Measurements from ENCODE around the gene SLC12A7. TPM values are rescaled to one million over a fixed set of nuclear protein-coding genes. Genes with fewer than 3 reads are reported as not detected.

The SLC12A7 gene
- total and polyA plus RNA-seq, 11 donors: 66.3 to 159 (median 128) TPM

GRCh38 chr5:1081519-1081918 is 30.3 kb downstream of the SLC12A7 start:
- H3K27me3 ChIP-seq: no peaks in the 10 kb centered on the region
- no peak for ATAC-seq
- H3K4me3 ChIP-seq: no peak overlapping the region
- DNase-seq: no peak
- peaks cover 3 to 91% (median 86%) of the 10 kb centered on the region in 9 donors for H3K36me3 ChIP-seq
- no peak for TF ChIP-seq POLR2A (IDR thresholded peaks at IDR 0.05)
- no peak for TF ChIP-seq CTCF (IDR thresholded peaks at IDR 0.05)
- intact Hi-C loops (cut with DNase I): no loop called here
- WGBS, 4 donors: 87 to 93% (median 90%) methylated on average over 24 to 26 of the region's 26 CpGs
- H3K9me3 ChIP-seq: no peaks in the 10 kb centered on the region
- H3K27ac ChIP-seq: no peak overlapping the region
- H3K4me1 ChIP-seq: peaks cover 0 to 5% (median 0%) of the 10 kb centered on the region in 12 donors

GRCh38 chr5:1080432-1080831 is 31.4 kb downstream of the SLC12A7 start:
- no peak overlapping the region for H3K27ac ChIP-seq
- DNase-seq: peak in 1 of 5 donors; percentile 68
- 48 to 70% (median 66%) methylated on average over 16 to 18 of the region's 18 CpGs for WGBS, 4 donors

GRCh38 chr5:1079961-1080360 is 31.9 kb downstream of the SLC12A7 start:
- intact Hi-C loops (cut with DNase I): no loop called here
- no peaks in the 10 kb centered on the region for H3K9me3 ChIP-seq
- TF ChIP-seq CTCF (IDR thresholded peaks at IDR 0.05) (no peak), POLR2A (IDR thresholded peaks at IDR 0.05) (no peak)
- WGBS, 4 donors: 77 to 89% (median 83%) methylated on average over 2 to 29 of the region's 35 CpGs
- H3K27ac ChIP-seq: no peak overlapping the region
- ATAC-seq (no peak), DNase-seq (no peak)
- H3K4me3 ChIP-seq: no peak overlapping the region
- H3K36me3 ChIP-seq: peaks cover 3 to 91% (median 86%) of the 10 kb centered on the region in 9 donors
- no peaks in the 10 kb centered on the region for H3K27me3 ChIP-seq
- H3K4me1 ChIP-seq: peaks cover 0 to 5% (median 0%) of the 10 kb centered on the region in 12 donors

More at GRCh38 chr5:1080432-1080831, 31.4 kb downstream of the SLC12A7 start:
- ATAC-seq: peak in 3 of 4 donors; percentile 20 to 45 (median 23)
- peaks cover 3 to 91% (median 86%) of the 10 kb centered on the region in 9 donors for H3K36me3 ChIP-seq
- intact Hi-C loops (cut with DNase I): no loop called here
- TF ChIP-seq POLR2A (IDR thresholded peaks at IDR 0.05) (no peak), CTCF (IDR thresholded peaks at IDR 0.05) (no peak)
- peaks cover 0 to 5% (median 0%) of the 10 kb centered on the region in 12 donors for H3K4me1 ChIP-seq
- H3K9me3 ChIP-seq: no peaks in the 10 kb centered on the region
- no peak overlapping the region for H3K4me3 ChIP-seq
- H3K27me3 ChIP-seq: no peaks in the 10 kb centered on the region

- peaks cover 0 to 5% (median 0%) of the 10 kb centered on the region in 12 donors for H3K4me1 ChIP-seq
- no peak for TF ChIP-seq POLR2A (IDR thresholded peaks at IDR 0.05)
- TF ChIP-seq CTCF (IDR thresholded peaks at IDR 0.05): no peak
- no peak overlapping the region for H3K4me3 ChIP-seq
- ATAC-seq (no peak), DNase-seq (no peak)
- H3K9me3 ChIP-seq: no peaks in the 10 kb centered on the region
- 95 to 98% (median 96%) methylated on average over 17 to 18 of the region's 18 CpGs for WGBS, 4 donors
- no peak overlapping the region for H3K27ac ChIP-seq
- H3K27me3 ChIP-seq: no peaks in the 10 kb centered on the region
- H3K36me3 ChIP-seq: peaks cover 2 to 91% (median 86%) of the 10 kb centered on the region in 9 donors
- intact Hi-C loops (cut with DNase I): no loop called here
Measured at GRCh38 chr5:1079486-1079885, 32.4 kb downstream of the SLC12A7 start.

Data from heart left ventricle (tissue), 16 donors.